H1 (cell line): ENCODE measurements around the gene SEMA3D. TPM values are rescaled to one million over a fixed set of nuclear protein-coding genes. Genes with fewer than 3 reads are reported as not detected.

Source experiments
- CTCF ChIA-PET: fragments of 300-600 bp; sonication (Branson Sonifier 250); formaldehyde crosslinking; loops from one replicate; lab custom pipeline; 2021; ENCODE audit not compliant: partially characterized antibody; lab: Charles Lee
- POLR2A ChIA-PET: fragments of 300-600 bp; sonication (Branson Sonifier 250); formaldehyde crosslinking; loops from one replicate; lab custom pipeline; 2021; ENCODE audit warnings: inconsistent platforms; ENCODE audit not compliant: partially characterized antibody; lab: Charles Lee
- DNase-seq, 2 experiments: peaks; one replicate each; pipeline versions ENCODE4 v3.0.0 to v3.0.0-alpha.2; 2010 to 2022; ENCODE audit warnings: low spot score in 2 of 2, low read depth in 1 of 2, mixed read lengths in 1 of 2
- FAIRE-seq: peaks from 2 replicates; lab custom pipeline; 2011; peaks lifted over from hg19 to GRCh38; lab: Jason Lieb, UNC
- H2AFZ ChIP-seq: 2 replicates; pipeline ENCODE4 v1.8.1; 2012; ENCODE audit warnings: low read length, inconsistent platforms
- H2AK5ac ChIP-seq: 2 replicates; pipeline ENCODE4 v1.6.1; 2013; ENCODE audit warnings: low read depth, low read length
- H2BK120ac ChIP-seq: replicated peaks from 2 replicates; pipeline ENCODE3; 2013; ENCODE audit warnings: low read depth, low read length, inconsistent platforms
- H2BK12ac ChIP-seq: 2 replicates; pipeline ENCODE4 v1.6.1; 2013; ENCODE audit warnings: low read depth, low read length
- H2BK15ac ChIP-seq: 2 replicates; pipeline ENCODE4 v1.6.1; 2013; ENCODE audit warnings: low read length
- H2BK20ac ChIP-seq: 2 replicates; pipeline ENCODE4 v1.6.1; 2013; ENCODE audit warnings: low read length
- H2BK5ac ChIP-seq: 2 replicates; pipeline ENCODE4 v1.6.1; 2013; ENCODE audit warnings: low read depth, low read length
- H3K14ac ChIP-seq: 2 replicates; pipeline ENCODE4 v1.6.1; 2013; ENCODE audit warnings: inconsistent platforms; ENCODE audit not compliant: insufficient read length
- H3K18ac ChIP-seq: 2 replicates; pipeline ENCODE4 v1.6.1; 2013; ENCODE audit warnings: low read length; ENCODE audit errors: extremely low read depth
- H3K23ac ChIP-seq: 2 replicates; pipeline ENCODE4 v1.6.1; 2013; ENCODE audit warnings: inconsistent platforms; ENCODE audit not compliant: insufficient read length
- H3K23me2 ChIP-seq: 2 replicates; pipeline ENCODE4 v1.6.1; 2013; ENCODE audit warnings: low read depth, low read length
- H3K27ac ChIP-seq: 2 replicates; pipeline ENCODE4 v1.6.1; 2011; ENCODE audit warnings: low read depth, low read length, inconsistent platforms
- H3K27me3 ChIP-seq, 4 experiments: replicated peaks in 1 of 4; 1 replicate in 1 of 4; 2 replicates in 3 of 4; pipeline versions ENCODE4 v1.6.1 to v1.8.1; 2011 to 2013; ENCODE audit warnings: low read length in 3 of 4, mild to moderate bottlenecking in 3 of 4, inconsistent platforms in 2 of 4, mixed read lengths in 2 of 4, moderate library complexity in 1 of 4; ENCODE audit not compliant: control insufficient read depth in 3 of 4, insufficient read depth in 3 of 4; ENCODE audit errors: extremely low read depth in 1 of 4
- H3K36me3 ChIP-seq, 4 experiments: 2 replicates each; pipeline versions ENCODE4 v1.6.1 to v1.8.1; 2011 to 2013; ENCODE audit warnings: mild to moderate bottlenecking in 4 of 4, low read length in 3 of 4, moderate library complexity in 2 of 4, control low read depth in 1 of 4, inconsistent platforms in 1 of 4; ENCODE audit not compliant: insufficient read depth in 4 of 4, control insufficient read depth in 2 of 4
- H3K4ac ChIP-seq: replicated peaks from 2 replicates; pipeline ENCODE3; 2013; ENCODE audit warnings: low read length, low read depth, mixed read lengths, inconsistent platforms; ENCODE audit not compliant: insufficient read length
- H3K4me1 ChIP-seq, 4 experiments: replicated peaks in 1 of 4; 1 replicate in 1 of 4; 2 replicates in 3 of 4; pipeline versions ENCODE4 v1.6.1 to v1.8.1; 2011 to 2013; ENCODE audit warnings: low read length in 3 of 4, inconsistent platforms in 2 of 4, mixed read lengths in 1 of 4; ENCODE audit not compliant: insufficient read depth in 4 of 4, control insufficient read depth in 3 of 4
- H3K4me2 ChIP-seq, 2 experiments: 2 replicates each; pipeline versions ENCODE4 v1.6.1 to v1.8.1; 2011 to 2013; ENCODE audit warnings: low read depth in 2 of 2, low read length in 2 of 2, control low read depth in 1 of 2, inconsistent platforms in 1 of 2, mild to moderate bottlenecking in 1 of 2; ENCODE audit not compliant: insufficient read depth in 1 of 2
- H3K4me3 ChIP-seq, 4 experiments: fragments of 200-600, 300-600 bp in 1 of 4; sonication (generic), shearing (Covaris generic), sonication (Bioruptor Twin) in 1 of 4; 2 replicates each; pipeline versions ENCODE4 v1.5.1 to v1.8.1; 2011 to 2016; ENCODE audit warnings: low read length in 4 of 4, low read depth in 3 of 4, control low read depth in 2 of 4, inconsistent platforms in 2 of 4, mild to moderate bottlenecking in 2 of 4, mixed read lengths in 1 of 4, moderate library complexity in 1 of 4; ENCODE audit not compliant: insufficient read depth in 2 of 4; ENCODE audit errors: extremely low read depth in 1 of 4
- H3K56ac ChIP-seq: replicated peaks from 2 replicates; pipeline ENCODE3; 2013; ENCODE audit warnings: low read depth, mild to moderate bottlenecking, mixed read lengths, low read length, inconsistent platforms; ENCODE audit not compliant: insufficient read length
- H3K79me1 ChIP-seq: 2 replicates; pipeline ENCODE4 v1.6.1; 2013; ENCODE audit warnings: low read depth, low read length, control low read depth
- H3K79me2 ChIP-seq, 2 experiments: 2 replicates each; pipeline versions ENCODE4 v1.6.1 to v1.8.1; 2012 to 2013; ENCODE audit warnings: low read length in 2 of 2, mild to moderate bottlenecking in 2 of 2, inconsistent platforms in 1 of 2; ENCODE audit not compliant: insufficient read depth in 2 of 2, control insufficient read depth in 1 of 2
- H3K9ac ChIP-seq, 4 experiments: replicated peaks in 1 of 4; 1 replicate in 1 of 4; 2 replicates in 3 of 4; pipeline versions ENCODE4 v1.6.1 to v1.8.1; 2011 to 2013; ENCODE audit warnings: low read depth in 3 of 4, low read length in 3 of 4, control low read depth in 2 of 4, mild to moderate bottlenecking in 2 of 4, moderate library complexity in 2 of 4, inconsistent platforms in 1 of 4; ENCODE audit errors: extremely low read depth in 1 of 4
- H3K9me3 ChIP-seq, 2 experiments: 2 replicates each; pipeline versions ENCODE4 v1.6.1 to v1.8.1; 2012 to 2013; ENCODE audit warnings: mild to moderate bottlenecking in 2 of 2, moderate library complexity in 2 of 2, control low read depth in 1 of 2, inconsistent platforms in 1 of 2, low read depth in 1 of 2, low read length in 1 of 2, mixed read lengths in 1 of 2; ENCODE audit not compliant: insufficient read depth in 2 of 2
- H4K20me1 ChIP-seq, 2 experiments: replicated peaks in 1 of 2; 2 replicates each; pipeline versions ENCODE3 to v1.8.1; 2011 to 2013; ENCODE audit warnings: inconsistent platforms in 2 of 2, low read length in 2 of 2, mild to moderate bottlenecking in 1 of 2; ENCODE audit not compliant: insufficient read depth in 2 of 2, control insufficient read depth in 1 of 2
- H4K5ac ChIP-seq: 2 replicates; pipeline ENCODE4 v1.6.1; 2013; ENCODE audit warnings: low read length, low read depth, mixed read lengths, inconsistent platforms; ENCODE audit not compliant: insufficient read length
- H4K8ac ChIP-seq: 2 replicates; pipeline ENCODE4 v1.8.0; 2013; ENCODE audit warnings: mild to moderate bottlenecking, moderate library complexity, low read length, inconsistent platforms; ENCODE audit not compliant: insufficient read depth; ENCODE audit errors: extremely low read depth
- H4K91ac ChIP-seq: replicated peaks from 2 replicates; pipeline ENCODE3; 2013; ENCODE audit warnings: low read length, mixed read lengths, inconsistent platforms; ENCODE audit not compliant: insufficient read length
- BACH1 ChIP-seq: IDR thresholded peaks from 2 replicates; pipeline ENCODE4 v1.6.1; 2012; ENCODE audit warnings: low read length, improper control_type of control experiment
- CBX5 ChIP-seq: fragments of 300-800, 300-1000 bp; sonication (generic); IDR thresholded peaks from 2 replicates; pipeline ENCODE4 v1.7.1; 2016; ENCODE audit warnings: antibody characterized with exemption, low read length, low read depth
- CEBPB ChIP-seq: IDR thresholded peaks from 2 replicates; pipeline ENCODE4 v1.6.1; 2012; ENCODE audit warnings: low read depth, low read length
- CREB1 ChIP-seq: IDR thresholded peaks from 2 replicates; pipeline ENCODE4 v1.6.1; 2012; ENCODE audit warnings: inconsistent platforms
- CTCF ChIP-seq, 3 experiments: IDR thresholded peaks; 1 replicate in 2 of 3; 2 replicates in 1 of 3; pipeline versions ENCODE4 v1.5.1 to v1.6.1; 2011; ENCODE audit warnings: low read length in 3 of 3, mild to moderate bottlenecking in 3 of 3, inconsistent platforms in 2 of 3, low read depth in 1 of 3, moderate library complexity in 1 of 3; ENCODE audit not compliant: insufficient read depth in 1 of 3; ENCODE audit errors: control extremely low read depth in 1 of 3
- JUN ChIP-seq: IDR thresholded peaks from 2 replicates; pipeline ENCODE4 v1.6.1; 2011; ENCODE audit warnings: low read depth, mild to moderate bottlenecking, improper control_type of control experiment, low read length
- JUND ChIP-seq: IDR thresholded peaks from 2 replicates; pipeline ENCODE4 v1.6.1; 2011; ENCODE audit warnings: mild to moderate bottlenecking, improper control_type of control experiment, low read length
- KDM1A ChIP-seq: fragments of 200-600, 300-600 bp; sonication (generic); IDR thresholded peaks from 2 replicates; pipeline ENCODE4 v1.7.1; 2016; ENCODE audit warnings: mild to moderate bottlenecking, low read length, borderline replicate concordance
- MAX ChIP-seq: IDR thresholded peaks from 2 replicates; pipeline ENCODE4 v1.6.1; 2012; ENCODE audit warnings: inconsistent platforms
- NRF1 ChIP-seq: IDR thresholded peaks from 2 replicates; pipeline ENCODE4 v1.6.1; 2011; ENCODE audit warnings: mild to moderate bottlenecking, low read depth, low read length, improper control_type of control experiment
- SP1 ChIP-seq: IDR thresholded peaks from 2 replicates; pipeline ENCODE4 v1.6.1; 2011; ENCODE audit warnings: low read depth, low read length
- WGBS, 2 experiments: shearing (Covaris generic) in 1 of 2; methylation state at CpG; one replicate each; pipeline versions ENCODE4 v1.1.6 to v1.1.7; 2013 to 2015; ENCODE audit warnings: low lambda C conversion rate in 2 of 2, mixed read lengths in 2 of 2, inconsistent platforms in 1 of 2, low coverage in 1 of 2, missing lambda C conversion rate in 1 of 2; ENCODE audit not compliant: insufficient replicate concordance in 2 of 2, insufficient coverage in 1 of 2, insufficient read length in 1 of 2; ENCODE audit errors: extremely low coverage in 1 of 2, missing lambda C conversion rate in 1 of 2; 5-methylcytosine and 5-hydroxymethylcytosine counted together
- polyA plus RNA-seq, 7 experiments: library from polyadenylated mRNA; depleted of rRNA in 3 of 7; stranded (reverse) in 5 of 7; unstranded in 2 of 7; fragments of >200 nt in 5 of 7; fragments of 200-250 nt in 2 of 7; gene quantifications; 1 replicate in 5 of 7; 2 replicates in 1 of 7; 4 replicates in 1 of 7; pipeline versions ENCODE4 v1.2.1 to v1.2.3, GENCODE V29; 2011 to 2013; ENCODE audit warnings: missing spikeins in 2 of 7, mixed read lengths in 2 of 7
- total RNA-seq: library from RNA; stranded (reverse); fragmentation: NEBNext Ultra II Directional; extraction: Animal tissue kit (Norgen Biotek cat#: 25700); gene quantifications from 2 replicates; pipeline ENCODE4 v1.2.1, GENCODE V29; 2021
- TF ChIP-seq, protein P1 (sequence below): IDR thresholded peaks from 2 replicates; pipeline ENCODE4 v1.6.1; 2011; ENCODE audit warnings: low read depth, mild to moderate bottlenecking, low read length; ENCODE audit not compliant: insufficient read depth

Gene SEMA3D
- total and polyA plus RNA-seq, 2 of the 8 experiments (the other 6 are each of a cell fraction or from before 2014, with no cell fraction given): 1.6 to 3.5 TPM

GRCh38 chr7:85204496-85204895 lies 17.6 kb upstream of the SEMA3D start:
- no peaks in the 10 kb centered on the region for H4K20me1 ChIP-seq
- no peak overlapping the region for H4K5ac ChIP-seq
- no peaks in the 10 kb centered on the region for H3K79me1 ChIP-seq
- peaks cover 7 to 13% of the 10 kb centered on the region in 2 experiments for H3K9me3 ChIP-seq
- no peak overlapping the region for H3K4me3 ChIP-seq
- H3K4ac ChIP-seq: no peak overlapping the region
- 0 out of 8 replicates have a peak, but pooled peaks cover 0 to 2% (median 0%) of the 10 kb centered on the region in 4 experiments for H3K36me3 ChIP-seq
- no peak overlapping the region for H2BK15ac ChIP-seq
- H3K23me2 ChIP-seq: no peaks in the 10 kb centered on the region
- ChIA-PET CTCF (interaction anchor here (0.7 to 0.8 kb wide), 2 partner anchors 260 to 1477 kb away, joined by 3 to 4 read pairs; no protein-coding TSS in a partner anchor), POLR2A (no interaction called here)
- H2BK5ac ChIP-seq: no peak overlapping the region
- no peak overlapping the region for H3K23ac ChIP-seq
- DNase-seq (no peak), FAIRE-seq (no peak)
- no peak overlapping the region for H3K9ac ChIP-seq
- no peak overlapping the region for H3K18ac ChIP-seq
- H3K27me3 ChIP-seq: peaks cover 0 to 1% (median 0%) of the 10 kb centered on the region in 4 experiments; a peak in 1 of 7 replicates
- H3K4me1 ChIP-seq: peaks cover 0 to 3% (median 0%) of the 10 kb centered on the region in 4 experiments; a peak in 1 of 7 replicates
- H3K14ac ChIP-seq: no peak overlapping the region
- no peak overlapping the region for H3K4me2 ChIP-seq
- no peak overlapping the region for H4K91ac ChIP-seq
- no peak overlapping the region for H3K27ac ChIP-seq
- TF ChIP-seq CBX5: no peak
- TF ChIP-seq NRF1: no peak
- TF ChIP-seq JUN: no peak
- no peak for TF ChIP-seq MAX
- TF ChIP-seq BACH1: no peak
- TF ChIP-seq JUND: no peak
- no peak for TF ChIP-seq CTCF (IDR thresholded peaks at IDR 0.05; ENCODE audit: control extremely low read depth in 1 of 3, insufficient read depth in 1 of 3, low read depth in 1 of 3, low read length in 3 of 3)
- no peak for TF ChIP-seq SP1
- no peak for TF ChIP-seq KDM1A
- TF ChIP-seq, protein P1, sequence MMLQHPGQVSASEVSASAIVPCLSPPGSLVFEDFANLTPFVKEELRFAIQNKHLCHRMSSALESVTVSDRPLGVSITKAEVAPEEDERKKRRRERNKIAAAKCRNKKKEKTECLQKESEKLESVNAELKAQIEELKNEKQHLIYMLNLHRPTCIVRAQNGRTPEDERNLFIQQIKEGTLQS: no peak
- TF ChIP-seq CEBPB: no peak
- TF ChIP-seq CREB1: no peak
- H4K8ac ChIP-seq: no peak overlapping the region
- no peak overlapping the region for H3K56ac ChIP-seq
- H2AK5ac ChIP-seq: no peak overlapping the region
- no peak overlapping the region for H2BK12ac ChIP-seq
- no peak overlapping the region for H2BK120ac ChIP-seq
- H2AFZ ChIP-seq: no peak overlapping the region
- 100% methylated on average over 2 of the region's 2 CpGs; no CpG with 5 or more reads in 1 of the 2 experiments for whole genome bisulfite sequencing, 2 experiments
- H3K79me2 ChIP-seq: no peaks in the 10 kb centered on the region
- H2BK20ac ChIP-seq: no peak overlapping the region
